ENCODE results near the gene PRR23E.

GRCh38 chr3:127185962-127186674 is 6.8 kb upstream of the PRR23E start:
- TF ChIP-seq, protein P1, sequence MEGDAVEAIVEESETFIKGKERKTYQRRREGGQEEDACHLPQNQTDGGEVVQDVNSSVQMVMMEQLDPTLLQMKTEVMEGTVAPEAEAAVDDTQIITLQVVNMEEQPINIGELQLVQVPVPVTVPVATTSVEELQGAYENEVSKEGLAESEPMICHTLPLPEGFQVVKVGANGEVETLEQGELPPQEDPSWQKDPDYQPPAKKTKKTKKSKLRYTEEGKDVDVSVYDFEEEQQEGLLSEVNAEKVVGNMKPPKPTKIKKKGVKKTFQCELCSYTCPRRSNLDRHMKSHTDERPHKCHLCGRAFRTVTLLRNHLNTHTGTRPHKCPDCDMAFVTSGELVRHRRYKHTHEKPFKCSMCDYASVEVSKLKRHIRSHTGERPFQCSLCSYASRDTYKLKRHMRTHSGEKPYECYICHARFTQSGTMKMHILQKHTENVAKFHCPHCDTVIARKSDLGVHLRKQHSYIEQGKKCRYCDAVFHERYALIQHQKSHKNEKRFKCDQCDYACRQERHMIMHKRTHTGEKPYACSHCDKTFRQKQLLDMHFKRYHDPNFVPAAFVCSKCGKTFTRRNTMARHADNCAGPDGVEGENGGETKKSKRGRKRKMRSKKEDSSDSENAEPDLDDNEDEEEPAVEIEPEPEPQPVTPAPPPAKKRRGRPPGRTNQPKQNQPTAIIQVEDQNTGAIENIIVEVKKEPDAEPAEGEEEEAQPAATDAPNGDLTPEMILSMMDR (IDR thresholded peaks at IDR 0.05) = no peak
- TF ChIP-seq REST (IDR thresholded peaks at IDR 0.05; ENCODE audit: insufficient read depth in 1 of 2, low read depth in 2 of 2, low read length in 1 of 2) (no peak), POLR2AphosphoS5 (IDR thresholded peaks at IDR 0.05; ENCODE audit: low read depth, low read length) (no peak)

Measured in Panc1 (cell line).